ENCODE results near the gene CDCA4.
"Not testable (repeated sequence)": the region's sequence is repeated elsewhere in the genome, so short reads cannot be mapped to it uniquely, and the experiment has no call there.

CDCA4 gene

GRCh38 chr14:105034315-105035039 lies 13.6 kb upstream of the CDCA4 start:
- in situ Hi-C loops (cut with MboI; ENCODE audit: low sequenced_read_pairs): no loop called here

DNA sequence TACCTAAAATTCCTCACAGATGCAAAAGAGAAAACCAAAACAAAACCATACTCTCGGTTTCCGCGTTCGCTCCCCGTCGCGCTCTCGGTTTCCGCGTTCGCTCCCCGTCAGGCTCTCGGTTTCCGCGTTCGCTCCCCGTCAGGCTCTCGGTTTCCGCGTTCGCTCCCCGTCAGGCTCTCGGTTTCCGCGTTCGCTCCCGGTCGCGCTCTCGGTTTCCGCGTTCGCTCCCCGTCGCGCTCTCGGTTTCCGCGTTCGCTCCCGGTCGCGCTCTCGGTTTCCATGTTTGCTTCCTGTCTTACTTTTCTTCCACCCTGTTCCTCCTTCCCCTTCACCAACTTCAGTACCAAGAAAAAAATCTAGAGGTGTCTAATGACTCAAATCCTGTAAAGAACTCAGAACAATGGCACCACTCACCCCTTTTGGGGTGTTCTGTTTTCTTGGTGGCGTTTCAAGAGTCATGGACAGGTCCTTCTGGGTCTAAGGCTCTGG lies 12.6 kb upstream of the CDCA4 start:
- in situ Hi-C loops (cut with MboI; ENCODE audit: low sequenced_read_pairs): not testable (repeated sequence)

DNA sequence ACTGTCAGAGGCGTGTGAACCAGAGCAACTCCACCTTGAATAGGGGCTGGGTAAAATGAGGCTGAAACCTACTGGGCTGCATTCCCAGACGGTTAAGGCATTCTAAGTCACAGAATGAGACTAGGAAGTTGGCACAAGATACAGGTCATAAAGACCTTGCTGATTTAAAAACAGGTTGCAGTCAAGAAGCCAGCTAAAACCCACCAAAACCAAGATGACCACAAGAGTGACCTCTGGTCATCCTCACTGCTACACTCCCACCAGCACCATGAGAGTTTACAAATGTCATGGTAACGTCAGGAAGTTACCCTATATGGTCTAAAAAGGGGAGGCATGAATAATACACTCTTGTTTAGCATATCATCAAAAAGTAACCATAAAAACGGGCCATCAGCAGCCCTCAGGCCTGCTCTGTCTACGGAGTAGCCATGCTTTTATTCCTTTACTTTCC lies 11.6 kb upstream of the CDCA4 start:
- in situ Hi-C loops (cut with MboI; ENCODE audit: low sequenced_read_pairs): not testable (repeated sequence)

- in situ Hi-C loops (cut with MboI; ENCODE audit: low sequenced_read_pairs): no loop called here
These were observed 10.0 kb upstream of the CDCA4 start for GRCh38 chr14:105030836-105031396.

DNA sequence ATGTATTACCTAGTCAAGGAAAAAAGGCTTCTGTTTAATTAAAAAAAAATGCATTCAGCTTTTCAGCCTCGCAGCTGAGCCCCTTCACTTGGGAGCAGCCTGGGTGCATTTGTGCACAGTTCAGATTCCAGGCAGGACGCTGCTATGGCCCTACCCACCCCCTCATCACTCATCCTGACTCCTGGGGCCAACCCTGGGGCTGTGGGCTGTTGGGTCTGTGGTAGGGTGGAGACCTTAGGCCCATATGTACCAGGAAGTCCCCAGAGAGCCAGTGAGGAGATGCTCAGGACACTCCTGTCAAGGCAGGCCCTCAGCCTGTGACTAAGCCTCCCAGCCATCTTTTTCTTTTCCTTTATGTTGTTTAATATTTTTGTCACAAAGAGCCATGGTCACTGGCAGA lies 9.3 kb upstream of the CDCA4 start:
- in situ Hi-C loops (cut with MboI; ENCODE audit: low sequenced_read_pairs): no loop called here

DNA sequence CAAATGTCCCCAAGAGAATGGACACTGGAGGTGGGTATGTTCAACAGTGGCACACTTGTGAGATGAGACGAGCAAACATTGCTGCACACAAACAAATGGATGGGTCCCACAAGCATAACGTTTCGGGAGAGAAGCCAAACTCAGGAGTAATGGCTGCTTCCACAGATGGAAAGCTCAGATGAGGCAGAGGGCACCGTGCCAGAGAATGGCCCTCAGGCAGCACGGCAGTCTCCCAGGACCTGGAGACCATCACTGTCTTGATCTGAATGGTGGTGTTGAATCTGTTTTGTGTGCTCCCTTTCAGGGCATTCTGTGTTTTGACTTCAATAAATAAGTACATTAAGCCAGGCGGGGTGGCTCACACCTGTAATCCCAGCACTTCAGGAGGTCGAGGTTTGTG lies 8.5 kb upstream of the CDCA4 start:
- in situ Hi-C loops (cut with MboI; ENCODE audit: low sequenced_read_pairs): no loop called here

DNA sequence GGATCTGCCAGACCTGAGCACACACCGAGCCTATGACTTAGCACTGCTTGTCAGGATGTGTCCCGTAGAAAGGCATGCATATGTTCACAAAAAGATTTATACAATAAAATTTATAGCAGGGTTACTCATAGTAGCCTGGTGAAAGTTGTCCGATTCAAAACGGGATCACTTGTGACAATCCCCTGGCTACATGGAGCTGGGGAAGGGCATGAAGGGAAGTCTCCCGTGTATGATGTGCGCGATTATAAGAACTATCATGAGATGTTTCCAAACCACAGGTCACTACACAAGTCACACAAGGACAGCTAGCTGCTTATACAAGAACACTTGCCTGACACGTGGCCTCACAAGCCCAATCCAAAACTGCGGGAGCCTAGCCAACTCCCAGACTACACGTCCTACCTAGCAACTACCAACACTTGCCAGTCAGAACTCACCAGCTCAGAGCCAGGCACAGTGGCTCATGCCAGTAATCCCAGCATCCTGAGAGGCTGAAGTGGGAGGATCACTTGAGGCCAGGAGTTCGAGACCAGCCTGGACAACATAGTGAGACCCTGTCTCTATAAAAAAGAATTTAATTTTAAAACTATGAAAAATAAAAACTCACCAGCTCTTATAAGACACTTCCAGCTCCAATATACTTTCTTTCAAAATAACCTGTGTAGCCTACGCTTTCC lies 7.5 kb upstream of the CDCA4 start:
- in situ Hi-C loops (cut with MboI; ENCODE audit: low sequenced_read_pairs): no loop called here

DNA sequence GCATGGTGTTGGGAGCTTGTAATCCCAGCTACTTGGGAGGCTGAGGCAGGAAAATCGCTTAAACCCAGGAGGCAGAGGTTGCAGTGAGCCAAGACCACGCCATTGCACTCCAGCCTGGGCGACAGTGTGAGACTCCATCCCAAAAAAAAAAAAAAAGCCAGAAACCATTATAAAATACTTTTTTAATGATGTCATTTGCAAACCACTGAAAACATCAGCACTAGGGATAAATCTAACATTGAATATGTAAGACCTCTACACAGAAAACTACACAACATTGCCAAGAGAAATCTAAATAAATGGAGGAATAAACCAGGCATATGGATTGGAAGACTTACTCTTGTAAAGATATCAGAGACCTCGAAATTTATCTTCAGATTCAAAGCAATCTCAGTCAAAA lies 6.8 kb upstream of the CDCA4 start:
- in situ Hi-C loops (cut with MboI; ENCODE audit: low sequenced_read_pairs): not testable (repeated sequence)

DNA sequence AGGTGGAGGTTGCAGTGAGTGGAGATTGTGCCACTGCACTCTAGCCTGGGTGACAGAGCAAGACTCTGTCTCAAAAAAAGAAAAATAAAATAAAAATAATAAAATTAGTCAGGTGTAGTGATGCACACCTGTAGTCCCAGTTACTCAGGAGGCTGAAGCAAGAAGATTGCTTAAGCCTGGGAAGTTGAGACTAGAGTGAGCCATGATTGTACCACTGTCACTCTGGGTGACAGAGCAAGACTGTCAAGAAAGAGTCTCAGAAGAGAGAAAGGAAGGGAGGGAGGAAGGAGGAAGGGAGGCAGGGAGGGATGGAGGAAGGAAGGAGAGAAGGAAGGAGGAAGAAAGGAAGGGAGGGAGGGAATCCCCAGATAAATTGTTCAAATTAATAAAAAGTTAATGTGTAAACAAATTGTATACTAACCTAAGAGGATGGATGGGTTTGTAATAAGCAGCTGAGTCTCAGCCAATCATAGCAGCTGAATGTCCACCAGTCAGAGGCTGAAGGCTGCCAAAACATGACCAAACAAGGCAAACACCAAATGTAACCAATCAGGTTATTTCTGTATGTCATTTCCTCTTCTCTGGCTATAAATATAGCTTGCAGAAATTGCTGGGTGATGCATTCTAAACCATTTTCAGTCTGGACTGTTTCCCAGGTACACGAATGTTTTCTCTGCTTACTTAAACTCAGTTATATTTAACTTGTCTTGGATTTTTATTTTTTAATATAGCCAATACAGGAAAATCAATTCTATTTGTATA lies 6.1 kb upstream of the CDCA4 start:
- in situ Hi-C loops (cut with MboI; ENCODE audit: low sequenced_read_pairs): no loop called here

DNA sequence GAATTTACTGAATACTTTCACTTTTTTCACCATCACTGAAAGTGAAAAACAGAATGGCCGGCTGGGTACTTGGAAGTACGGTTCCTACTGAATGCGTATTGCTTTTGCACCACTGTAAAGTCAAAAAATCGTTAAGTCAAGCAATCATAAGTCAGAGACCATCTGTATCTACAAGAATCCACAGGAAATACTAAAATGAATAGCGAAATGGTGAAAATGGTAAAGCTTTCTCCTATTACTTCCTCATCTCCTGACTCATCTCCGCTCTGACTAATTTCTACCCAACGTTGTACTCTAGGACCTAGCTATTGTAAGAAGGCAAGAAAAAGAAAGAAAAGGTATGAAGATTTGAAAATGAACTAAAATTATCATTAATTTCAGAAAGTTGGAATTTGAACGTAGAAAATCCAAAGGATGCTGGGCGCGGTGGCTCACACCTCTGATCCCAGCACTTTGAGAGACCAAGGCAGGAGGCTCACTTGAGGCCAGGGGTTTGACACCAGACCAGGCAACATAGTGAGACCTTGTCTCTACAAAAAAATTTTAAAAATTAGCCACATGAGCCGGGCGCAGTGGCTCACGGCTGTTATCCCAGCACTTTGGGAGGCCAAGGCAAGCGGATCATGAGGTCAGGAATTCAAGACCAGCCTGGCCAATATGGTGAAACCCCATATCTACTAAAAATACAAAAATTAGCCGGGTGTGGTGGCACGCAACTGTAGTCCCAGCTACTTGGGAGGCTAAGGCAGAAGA lies 5.3 kb upstream of the CDCA4 start:
- in situ Hi-C loops (cut with MboI; ENCODE audit: low sequenced_read_pairs): no loop called here

DNA sequence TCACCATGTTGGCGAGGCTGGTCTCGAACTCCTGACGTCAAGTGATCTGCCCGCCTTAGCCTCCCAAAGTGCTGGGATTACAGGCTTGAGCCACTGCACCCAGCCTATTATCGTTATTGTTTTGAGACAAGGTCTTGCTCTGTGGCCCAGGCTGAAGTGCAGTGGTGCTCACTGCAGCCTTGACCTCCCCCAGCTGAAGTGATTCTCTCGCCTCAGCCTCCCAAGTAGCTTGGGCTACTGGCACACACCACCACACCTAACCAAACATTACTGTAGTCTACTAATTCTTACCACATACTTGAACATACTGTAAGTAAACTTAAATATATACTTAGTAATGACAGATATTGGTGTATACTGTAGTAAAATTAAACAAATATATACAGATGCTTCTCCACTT lies 4.5 kb upstream of the CDCA4 start:
- in situ Hi-C loops (cut with MboI; ENCODE audit: low sequenced_read_pairs): no loop called here

GRCh38 chr14:105023791-105024480 lies 3.1 kb upstream of the CDCA4 start:
- in situ Hi-C loops (cut with MboI; ENCODE audit: low sequenced_read_pairs): no loop called here

- in situ Hi-C loops (cut with MboI; ENCODE audit: low sequenced_read_pairs): no loop called here
These were observed 2.3 kb upstream of the CDCA4 start for GRCh38 chr14:105023144-105023543.

GRCh38 chr14:105022276-105022670 lies 1.4 kb upstream of the CDCA4 start:
- in situ Hi-C loops (cut with MboI; ENCODE audit: low sequenced_read_pairs): no loop called here

DNA sequence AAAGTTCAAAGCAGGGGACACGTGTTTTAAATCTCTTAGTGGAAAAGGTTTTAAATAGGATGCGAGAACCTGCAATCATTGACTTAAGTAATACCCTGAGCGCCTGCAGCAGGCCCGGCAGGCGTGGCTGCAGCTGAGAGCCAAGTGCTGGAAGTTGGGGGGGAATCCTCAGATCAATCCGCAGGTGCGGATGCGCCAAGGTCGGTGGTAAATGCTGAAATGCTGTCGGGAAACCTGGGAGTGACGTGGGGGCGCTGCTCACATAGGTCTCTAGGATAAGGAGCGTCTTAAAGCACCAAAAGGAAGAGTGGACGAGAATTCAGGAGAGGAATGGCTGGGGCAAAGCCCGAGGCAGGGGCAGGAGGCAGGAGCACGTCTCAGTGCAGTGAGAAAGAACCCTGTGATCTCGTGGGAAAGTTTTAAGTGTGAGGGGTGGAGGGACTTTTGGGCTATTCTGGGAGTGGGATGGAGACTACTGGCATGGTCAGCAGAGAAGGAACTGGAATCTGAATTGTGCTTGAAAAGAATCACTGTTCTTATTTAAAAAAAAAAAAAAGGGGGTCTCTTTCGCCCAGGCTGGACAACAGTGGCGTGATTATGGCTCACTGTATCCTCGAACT lies 883 bp upstream of the CDCA4 start:
- in situ Hi-C loops (cut with MboI; ENCODE audit: low sequenced_read_pairs): no loop called here

DNA sequence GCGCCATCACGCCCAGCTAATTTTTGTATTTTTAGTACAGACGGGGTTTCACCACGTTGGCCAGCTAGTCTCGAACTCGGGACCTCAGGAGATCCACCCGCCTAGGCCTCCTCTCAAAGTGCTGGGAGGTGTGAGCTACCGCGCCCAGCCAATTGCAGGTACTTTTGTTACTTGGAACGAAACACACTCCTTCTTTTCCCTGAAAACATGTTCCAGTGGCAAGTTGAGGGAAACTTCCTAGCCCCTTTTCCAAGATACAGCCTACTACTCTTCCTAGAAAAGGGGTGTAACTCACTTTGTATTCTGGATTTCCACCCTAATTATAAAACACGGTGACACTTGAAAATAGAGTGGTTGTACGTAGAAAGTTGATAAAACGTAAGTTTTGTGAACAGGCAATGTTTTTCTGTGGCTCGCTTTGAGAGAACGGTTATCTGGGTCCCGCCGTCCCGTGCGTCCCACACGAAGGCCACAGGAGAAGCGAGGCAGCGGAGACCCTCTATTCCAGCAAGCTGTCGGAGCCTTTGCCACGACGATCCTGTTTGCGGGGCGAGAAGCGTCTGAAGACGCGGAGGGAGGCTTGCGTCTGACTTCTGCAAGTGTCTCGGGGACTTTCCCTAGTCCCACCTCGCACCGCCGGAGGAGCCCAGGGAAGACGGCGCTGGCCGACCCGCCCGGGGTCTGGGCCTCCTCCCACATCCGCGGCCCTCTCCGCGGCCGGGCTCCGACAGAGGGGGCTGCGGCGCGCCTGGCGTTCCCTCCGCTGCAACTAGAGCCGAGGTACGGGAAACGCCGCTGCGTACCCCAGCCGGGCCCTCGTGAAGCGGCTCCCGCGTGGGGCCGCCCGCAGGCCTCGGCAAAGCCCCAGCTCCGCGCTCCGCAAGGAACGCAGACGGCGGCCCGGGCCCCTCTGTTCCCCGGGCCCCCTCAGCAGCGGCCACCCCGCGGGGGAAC lies 745 bp downstream of the CDCA4 start:
- in situ Hi-C loops (cut with MboI; ENCODE audit: low sequenced_read_pairs): no loop called here

GRCh38 chr14:105018414-105018813 lies 2.5 kb downstream of the CDCA4 start:
- in situ Hi-C loops (cut with MboI; ENCODE audit: low sequenced_read_pairs): no loop called here

DNA sequence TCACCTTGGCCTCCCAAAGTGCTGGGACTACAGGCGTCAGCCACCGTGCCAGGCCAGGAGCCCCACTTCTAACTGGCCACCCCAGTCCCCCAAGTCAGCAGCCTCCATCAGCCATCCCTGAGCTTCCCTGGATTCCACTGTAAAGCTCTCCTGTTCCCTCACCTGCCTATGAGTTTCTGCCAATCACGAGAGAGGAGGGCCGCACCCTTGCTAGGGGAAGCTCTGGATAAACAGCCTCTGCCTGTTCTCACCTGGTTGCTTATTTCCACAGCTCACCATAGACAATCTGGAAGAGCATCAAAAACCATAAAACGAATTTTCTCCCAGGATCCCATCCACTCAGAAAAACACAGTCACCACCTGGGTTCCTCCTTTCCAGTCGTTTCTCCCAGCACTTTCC lies 5.0 kb downstream of the CDCA4 start:
- in situ Hi-C loops (cut with MboI; ENCODE audit: low sequenced_read_pairs): no loop called here

GRCh38 chr14:105015242-105015641 lies 5.6 kb downstream of the CDCA4 start:
- in situ Hi-C loops (cut with MboI; ENCODE audit: low sequenced_read_pairs): no loop called here

Data from hTERT RPE-1 (cell line).